ENCODE results near the gene CFAP300. TPM values are rescaled to one million over a fixed set of nuclear protein-coding genes. Genes with fewer than 3 reads are reported as not detected.

CFAP300 gene
- total RNA-seq, 1 donor: 12.7 TPM

DNA sequence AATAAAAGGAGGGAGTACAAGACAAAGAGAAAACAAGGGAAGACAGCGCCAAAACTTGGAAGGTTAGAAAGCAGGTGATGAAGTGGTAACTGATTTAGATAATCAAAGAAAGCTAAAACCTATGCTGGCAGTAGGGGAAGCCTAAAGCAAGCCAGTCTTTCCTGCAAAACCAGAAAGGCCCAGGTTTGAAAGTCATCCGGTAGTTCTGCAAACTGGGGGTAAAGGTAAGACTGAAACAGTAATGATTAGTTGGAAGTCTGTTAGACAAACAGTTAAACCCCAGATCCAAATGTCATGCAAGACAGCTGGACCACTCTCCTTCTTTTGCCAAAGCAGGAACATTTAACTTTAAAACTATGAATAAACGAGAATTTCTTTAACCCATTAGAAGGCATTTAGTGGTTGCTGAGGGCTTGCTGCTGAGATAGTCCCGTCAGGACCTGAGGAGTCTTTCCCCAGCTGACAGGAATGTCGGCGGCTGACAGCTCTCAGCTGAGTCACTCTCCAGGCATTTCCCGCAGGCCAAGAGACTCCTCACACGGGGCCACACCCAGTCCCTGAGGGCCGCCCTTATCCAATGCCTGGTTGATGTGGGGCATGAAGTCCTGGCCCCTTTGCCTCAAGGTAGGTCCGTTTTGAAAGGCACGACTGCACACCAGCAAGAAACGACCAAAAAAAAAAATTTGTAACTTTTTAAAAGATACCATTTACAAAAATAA is 36.3 kb upstream of the CFAP300 start:
- no peak overlapping the region for H3K4me3 ChIP-seq (ENCODE audit: low read depth, low read length)
- peak; percentile 85 for DNase-seq (ENCODE audit: low read depth)
- TF ChIP-seq, protein P1, sequence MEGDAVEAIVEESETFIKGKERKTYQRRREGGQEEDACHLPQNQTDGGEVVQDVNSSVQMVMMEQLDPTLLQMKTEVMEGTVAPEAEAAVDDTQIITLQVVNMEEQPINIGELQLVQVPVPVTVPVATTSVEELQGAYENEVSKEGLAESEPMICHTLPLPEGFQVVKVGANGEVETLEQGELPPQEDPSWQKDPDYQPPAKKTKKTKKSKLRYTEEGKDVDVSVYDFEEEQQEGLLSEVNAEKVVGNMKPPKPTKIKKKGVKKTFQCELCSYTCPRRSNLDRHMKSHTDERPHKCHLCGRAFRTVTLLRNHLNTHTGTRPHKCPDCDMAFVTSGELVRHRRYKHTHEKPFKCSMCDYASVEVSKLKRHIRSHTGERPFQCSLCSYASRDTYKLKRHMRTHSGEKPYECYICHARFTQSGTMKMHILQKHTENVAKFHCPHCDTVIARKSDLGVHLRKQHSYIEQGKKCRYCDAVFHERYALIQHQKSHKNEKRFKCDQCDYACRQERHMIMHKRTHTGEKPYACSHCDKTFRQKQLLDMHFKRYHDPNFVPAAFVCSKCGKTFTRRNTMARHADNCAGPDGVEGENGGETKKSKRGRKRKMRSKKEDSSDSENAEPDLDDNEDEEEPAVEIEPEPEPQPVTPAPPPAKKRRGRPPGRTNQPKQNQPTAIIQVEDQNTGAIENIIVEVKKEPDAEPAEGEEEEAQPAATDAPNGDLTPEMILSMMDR (IDR thresholded peaks at IDR 0.05; ENCODE audit: insufficient read depth, low read length): no peak

GRCh38 chr11:102012946-102013345 is 34.3 kb upstream of the CFAP300 start:
- H3K4me3 ChIP-seq (ENCODE audit: low read depth, low read length): no peak overlapping the region
- TF ChIP-seq, protein P1 (IDR thresholded peaks at IDR 0.05; ENCODE audit: insufficient read depth, low read length): no peak
- DNase-seq (ENCODE audit: low read depth): no peak

DNA sequence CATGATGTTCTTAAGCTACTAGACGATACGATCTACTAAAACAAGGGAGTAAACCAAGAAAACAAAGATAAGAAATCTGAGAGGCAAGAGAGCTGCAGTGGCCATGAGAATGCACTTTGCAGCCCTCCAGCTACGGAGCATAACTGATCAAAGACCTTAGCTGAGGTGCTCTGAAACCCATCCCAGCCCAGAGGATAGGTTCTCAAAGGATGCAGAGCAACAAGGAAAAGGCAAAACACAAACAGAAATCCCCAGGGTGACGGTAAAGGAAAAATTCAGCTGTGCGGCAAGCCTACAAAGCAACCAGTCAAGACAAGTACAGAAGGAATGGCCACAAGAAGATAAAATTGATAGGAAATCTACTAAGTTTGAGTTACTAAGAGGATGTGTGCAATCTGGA is 32.5 kb upstream of the CFAP300 start:
- no peak for DNase-seq (ENCODE audit: low read depth)
- TF ChIP-seq, protein P1 (IDR thresholded peaks at IDR 0.05; ENCODE audit: insufficient read depth, low read length): no peak
- no peak overlapping the region for H3K4me3 ChIP-seq (ENCODE audit: low read depth, low read length)

- H3K4me3 ChIP-seq (ENCODE audit: low read depth, low read length): peak overlapping the region; percentile 25
- TF ChIP-seq, protein P1 (IDR thresholded peaks at IDR 0.05; ENCODE audit: insufficient read depth, low read length): no peak
- DNase-seq (ENCODE audit: low read depth): peak; percentile 75
These were observed 30.2 kb upstream of the CFAP300 start for GRCh38 chr11:102017026-102017425.

GRCh38 chr11:102026217-102026616 is 21.0 kb upstream of the CFAP300 start:
- H3K4me3 ChIP-seq (ENCODE audit: low read depth, low read length): no peak overlapping the region
- TF ChIP-seq, protein P1 (IDR thresholded peaks at IDR 0.05; ENCODE audit: insufficient read depth, low read length): no peak
- no peak for DNase-seq (ENCODE audit: low read depth)

DNA sequence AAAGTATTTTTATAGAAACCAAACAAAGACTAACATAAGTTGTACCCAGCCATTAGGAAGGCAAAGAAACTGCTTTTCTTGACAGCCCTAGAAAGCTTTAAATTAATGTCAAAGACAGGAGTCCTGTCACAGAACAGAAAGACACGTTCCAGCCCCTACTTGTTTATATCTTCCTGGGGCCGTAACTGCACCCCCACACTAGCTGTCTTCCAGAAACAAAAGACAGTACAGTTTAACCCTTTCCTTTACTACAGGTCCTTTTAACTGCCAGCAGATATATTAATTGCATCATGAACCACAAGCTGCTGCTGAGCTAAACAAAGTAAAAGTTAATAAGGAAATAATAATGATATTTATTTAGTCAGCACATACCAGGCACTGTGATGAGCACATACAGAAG is 20.3 kb upstream of the CFAP300 start:
- TF ChIP-seq, protein P1 (IDR thresholded peaks at IDR 0.05; ENCODE audit: insufficient read depth, low read length): no peak
- DNase-seq (ENCODE audit: low read depth): no peak
- no peak overlapping the region for H3K4me3 ChIP-seq (ENCODE audit: low read depth, low read length)

DNA sequence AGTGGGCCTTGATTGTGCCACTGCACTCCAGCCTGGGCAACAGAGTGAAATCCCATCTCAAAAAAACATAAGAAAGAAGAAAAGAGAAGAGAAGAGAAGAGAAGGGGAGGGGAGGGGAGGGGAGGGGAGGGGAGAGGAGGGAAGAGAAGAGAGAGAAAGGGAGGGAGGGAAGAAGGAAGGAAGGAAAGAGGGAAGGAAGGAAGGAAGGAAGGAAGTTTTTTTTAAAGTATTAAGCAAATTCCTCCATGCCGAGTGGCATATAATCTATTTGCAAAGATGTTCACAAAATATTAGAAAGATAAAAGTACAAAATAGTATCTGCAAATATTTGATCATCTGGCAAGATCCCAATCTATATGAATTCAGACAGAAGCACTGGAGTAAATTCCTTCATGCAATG is 10.5 kb upstream of the CFAP300 start:
- TF ChIP-seq, protein P1 (IDR thresholded peaks at IDR 0.05; ENCODE audit: insufficient read depth, low read length): no peak
- H3K4me3 ChIP-seq (ENCODE audit: low read depth, low read length): no peak overlapping the region
- DNase-seq (ENCODE audit: low read depth): no peak
